GM18508 (cell line): ENCODE results near the gene UTS2R.

Experiments
- ATAC-seq: cut with Tn5 transposase; IDR thresholded peaks from one replicate; pipeline ENCODE4 v1.9.1; 2021; ENCODE audit warnings: moderate number of reproducible peaks; ENCODE audit not compliant: insufficient read depth, unreplicated experiment

The UTS2R gene

DNA sequence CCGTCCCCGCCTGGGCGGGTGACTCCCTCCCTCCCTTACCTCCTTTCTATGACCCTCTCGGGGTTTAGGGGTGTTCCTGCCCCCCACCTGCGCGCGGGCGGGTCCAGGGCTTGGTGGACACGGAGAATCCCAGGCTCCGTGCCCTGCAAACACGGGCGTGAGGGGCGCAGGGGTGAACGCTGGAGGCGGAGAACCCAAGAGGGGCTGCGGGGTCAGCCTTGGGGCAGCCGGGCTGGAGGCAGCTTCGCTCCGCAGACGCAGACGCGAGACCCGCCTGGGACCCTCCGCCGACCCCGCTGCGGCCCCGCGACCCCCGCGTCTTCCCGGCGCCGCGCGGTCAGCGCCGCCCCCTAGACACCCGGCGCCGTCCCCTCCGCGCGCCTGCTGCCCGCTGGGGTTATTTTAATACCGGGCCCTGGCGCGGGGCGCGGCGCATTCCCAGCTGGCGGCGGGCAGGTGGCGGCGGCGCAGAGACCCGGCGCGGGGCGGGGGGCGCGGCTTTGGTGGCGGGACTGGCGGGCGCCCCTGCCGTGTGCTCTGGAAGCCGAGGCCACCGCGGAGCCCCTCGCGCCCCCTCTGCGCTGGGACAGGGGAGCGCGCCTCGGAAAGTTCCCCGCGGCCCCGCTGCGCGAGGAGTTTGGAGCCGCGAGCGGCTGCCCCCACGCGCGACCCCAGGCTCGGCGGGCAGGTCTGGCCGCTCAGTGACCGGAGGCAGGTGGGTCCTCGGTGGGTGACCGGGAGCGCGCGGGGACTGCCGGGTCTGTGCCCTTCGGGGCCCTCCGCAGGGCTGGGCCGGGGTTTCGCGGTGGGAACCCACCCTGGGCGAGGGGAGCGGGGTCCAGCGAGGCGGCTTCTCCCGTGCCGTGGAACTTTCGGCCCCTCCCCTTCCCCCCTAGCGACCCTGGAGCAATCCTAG, at the start of gene UTS2R:
Gene UTS2R, plus strand, starts transcription at position 433 of the 916 bp plus-strand sequence. CDS start 2,560 bp downstream, outside the sequence.
- ATAC-seq, result no peak

DNA sequence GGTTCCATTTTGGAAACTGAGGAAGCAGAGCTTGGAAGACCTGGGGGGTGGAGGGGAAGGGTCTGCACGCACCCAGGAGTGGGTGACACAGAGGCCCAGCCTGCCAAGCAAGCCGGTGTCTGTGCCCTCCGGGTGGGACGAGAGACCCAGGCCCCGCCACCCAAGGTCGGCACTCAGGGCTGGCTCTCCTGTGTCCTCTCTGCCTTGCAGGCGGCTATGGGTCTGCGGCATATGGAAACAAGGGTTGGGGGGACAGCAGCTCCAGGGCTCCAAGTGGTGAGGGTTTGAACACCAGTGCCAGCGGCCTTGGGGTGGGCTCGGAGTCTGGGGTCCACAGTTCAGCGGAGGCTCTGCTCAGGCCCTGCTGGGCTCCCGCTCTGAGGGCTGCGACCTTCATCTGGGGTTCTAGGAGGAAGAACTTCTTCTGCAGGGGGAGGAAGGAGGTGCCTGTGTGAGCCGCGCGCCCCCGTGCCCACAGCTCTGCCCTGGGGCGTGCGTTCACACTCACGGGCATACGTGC, 49.6 kb upstream of the UTS2R start:
- ATAC-seq, result no peak

DNA sequence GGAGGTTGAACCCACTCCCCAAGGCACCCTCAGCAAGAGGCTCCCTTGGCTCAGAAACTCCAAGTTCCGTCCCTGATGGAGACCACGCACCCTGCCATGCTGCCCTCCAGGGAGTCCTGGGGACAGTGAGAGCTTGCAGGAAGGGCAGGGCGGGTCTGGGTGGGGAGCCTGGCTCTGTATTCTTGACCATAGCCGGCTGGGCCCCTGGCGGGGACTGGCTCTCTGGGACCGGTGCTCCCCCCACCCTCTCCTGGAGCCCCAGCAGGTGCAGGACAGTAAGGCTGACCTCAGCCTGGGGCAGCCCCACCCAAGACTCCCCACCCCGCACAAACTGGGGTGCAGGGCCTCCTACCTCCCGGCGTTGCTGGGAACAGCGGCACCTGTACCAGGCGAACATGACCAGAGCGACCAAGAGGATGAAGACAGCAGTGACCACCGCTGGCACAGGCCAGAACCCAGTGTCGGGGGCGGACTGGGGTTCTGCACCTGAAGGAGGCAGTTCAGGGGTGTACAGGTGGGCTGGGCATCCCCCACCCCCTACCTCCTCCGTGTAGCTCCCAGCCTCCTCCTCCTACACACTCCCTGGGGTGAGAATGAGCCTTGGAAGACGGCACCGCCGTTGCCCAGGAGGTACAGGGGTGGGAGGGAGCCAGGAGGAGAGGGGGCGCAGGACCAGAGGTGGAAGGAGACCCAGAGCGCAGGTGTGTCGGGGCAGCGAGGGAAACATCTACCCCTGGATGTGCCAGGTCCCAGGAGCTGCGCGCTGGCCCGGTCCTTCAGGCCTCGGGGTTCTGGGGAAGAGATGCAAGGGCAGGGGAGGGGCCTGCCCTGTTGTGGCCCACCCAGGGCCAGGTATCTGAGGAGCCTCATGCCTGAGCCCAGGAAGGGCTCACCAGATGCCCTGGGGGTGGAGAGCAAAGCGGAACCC, 48.8 kb upstream of the UTS2R start:
- no peak for ATAC-seq

GRCh38 chr17:82323514-82324234, 47.9 kb upstream of the UTS2R start:
- ATAC-seq, result no peak

GRCh38 chr17:82324566-82325285, 46.8 kb upstream of the UTS2R start:
- no peak for ATAC-seq

- no peak for ATAC-seq
These were observed 46.0 kb upstream of the UTS2R start for GRCh38 chr17:82325286-82326180.

GRCh38 chr17:82327289-82327688, 44.3 kb upstream of the UTS2R start:
- ATAC-seq, result no peak

DNA sequence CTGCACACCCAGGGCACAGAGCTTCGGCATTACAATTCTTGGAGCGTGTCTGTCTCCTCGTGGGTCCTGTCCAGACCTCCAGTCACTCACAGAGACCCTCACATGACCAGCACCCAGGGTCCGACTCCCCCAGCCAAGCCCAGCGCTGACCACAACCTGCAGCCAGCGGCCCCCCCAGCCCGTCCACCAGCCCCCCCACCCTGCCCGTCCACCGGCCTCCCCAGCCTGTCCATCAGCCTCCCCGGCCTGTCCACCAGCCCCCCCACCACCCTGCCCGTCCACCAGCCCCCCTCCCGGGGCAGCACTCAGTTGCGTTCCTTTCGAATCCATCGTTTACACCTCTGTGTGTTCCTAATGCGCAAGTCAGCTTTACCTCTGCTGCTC, 43.8 kb upstream of the UTS2R start:
- no peak for ATAC-seq

- no peak for ATAC-seq
These were observed 43.2 kb upstream of the UTS2R start for GRCh38 chr17:82328141-82328993.

DNA sequence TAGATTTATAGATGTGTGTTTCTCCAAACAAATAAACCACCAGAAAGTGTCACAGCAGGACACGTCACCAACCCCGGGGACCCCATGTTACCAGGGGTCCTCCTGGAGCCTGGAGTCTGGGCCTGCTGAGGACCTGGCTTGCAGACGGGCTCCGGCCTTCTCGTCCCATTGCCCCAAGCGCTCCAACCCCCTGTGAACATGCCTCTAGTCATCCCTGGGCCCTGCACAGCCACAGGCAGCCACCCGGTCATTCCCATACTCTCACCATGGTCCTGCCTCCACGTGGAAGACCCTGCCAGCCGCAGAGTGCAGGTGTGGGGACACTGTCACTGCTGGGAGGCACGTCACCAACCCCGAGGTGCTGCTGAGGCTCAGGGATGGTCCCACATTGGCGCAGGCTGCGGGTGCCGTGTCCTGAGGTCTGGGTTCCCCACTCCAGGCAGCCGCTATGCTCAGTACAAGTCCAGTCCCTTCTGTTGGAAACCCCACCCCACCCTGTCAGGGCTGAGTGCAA, 42.5 kb upstream of the UTS2R start:
- no peak for ATAC-seq

GRCh38 chr17:82329683-82330321, 41.8 kb upstream of the UTS2R start:
- ATAC-seq, result no peak

DNA sequence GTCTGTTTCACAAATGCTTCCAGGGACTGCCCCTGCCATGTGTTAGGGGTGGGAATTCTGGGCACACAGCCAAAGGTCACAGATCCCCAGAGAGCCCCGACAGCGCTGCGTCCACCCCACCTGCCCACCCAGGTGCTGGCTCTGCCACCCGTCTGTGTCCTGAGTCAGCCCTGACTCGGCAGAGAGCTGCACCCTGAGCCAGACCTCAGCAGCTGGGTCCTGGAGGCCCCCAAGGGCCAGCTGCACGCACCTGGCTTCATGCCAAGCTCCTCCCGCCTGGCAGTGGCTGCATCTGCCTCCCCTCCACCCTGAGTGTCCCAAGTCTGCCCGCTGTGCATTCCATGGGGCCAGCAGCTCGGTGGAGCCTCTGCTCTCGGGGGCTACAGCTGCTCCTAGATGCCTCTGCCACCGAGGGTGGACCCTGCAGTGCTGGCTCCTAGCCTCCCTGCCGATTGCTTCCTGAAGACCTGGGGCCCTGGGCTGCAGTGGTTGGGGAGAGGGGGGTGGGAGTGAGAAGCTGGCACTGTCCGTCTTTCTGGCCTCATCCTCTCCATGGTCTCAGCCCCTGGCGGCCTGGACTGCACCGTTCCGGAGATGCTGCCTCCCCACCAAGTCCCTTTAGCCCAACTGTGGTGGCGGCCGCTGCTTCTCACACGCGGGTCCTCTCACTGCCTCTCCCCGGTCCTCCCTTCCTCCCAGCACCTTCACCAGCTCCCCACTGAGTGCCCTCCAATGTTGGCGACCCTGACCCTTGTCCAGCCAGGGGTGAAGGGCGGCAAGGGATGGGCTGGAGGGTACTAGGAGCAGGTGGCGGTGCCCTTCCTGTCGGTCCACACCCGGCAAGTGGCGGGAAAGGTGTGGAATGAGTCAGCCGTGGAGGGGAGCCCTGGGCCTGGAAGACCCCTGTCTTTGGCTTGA, 41.0 kb upstream of the UTS2R start:
- ATAC-seq, result no peak

DNA sequence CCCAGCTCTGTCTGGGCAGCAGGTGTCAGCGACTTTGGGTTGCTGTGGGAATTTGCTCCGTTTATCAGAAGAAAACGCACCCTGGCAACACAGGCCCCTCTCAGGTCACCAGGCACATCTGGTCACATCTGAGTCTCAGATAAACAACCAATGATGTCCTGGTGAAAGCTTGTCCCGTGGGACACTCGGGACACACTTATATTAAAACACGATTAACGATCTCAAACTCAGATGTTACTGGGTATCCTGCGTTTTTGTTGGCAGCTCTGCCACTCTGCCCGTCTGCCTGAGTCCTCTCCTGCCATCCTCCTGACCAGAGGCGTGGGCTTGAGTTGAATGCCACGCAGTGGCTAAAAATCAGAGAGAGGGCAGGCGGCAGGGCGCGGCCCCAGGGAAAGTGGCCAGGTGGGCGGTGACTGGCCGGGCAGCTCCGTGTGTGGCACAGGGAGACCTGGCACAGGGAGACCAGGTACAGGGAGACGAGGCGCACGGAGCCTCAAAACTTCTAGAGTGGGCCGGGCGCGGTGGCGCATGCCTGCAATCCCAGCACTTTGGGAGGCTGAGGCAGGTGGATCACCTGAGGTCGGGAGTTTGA, 40.1 kb upstream of the UTS2R start:
- ATAC-seq, result no peak

- ATAC-seq, result no peak
These were observed 38.8 kb upstream of the UTS2R start for GRCh38 chr17:82332669-82333278.
